NCI-H345 treated with DMSO at 0.1 percent for 48 hours (cell line): ENCODE data around the gene JKAMP.
A peak's percentile ranks its signal among the peaks of the same experiment; 100 is the strongest.
"Not testable (repeated sequence)": the region's sequence is repeated elsewhere in the genome, so short reads cannot be mapped to it uniquely, and the experiment has no call there.

ENCODE experiments used
- DNase-seq: peaks from one replicate; lab custom pipeline; 2025; ENCODE audit not compliant: unreplicated experiment; lab: John Stamatoyannopoulos, UW

JKAMP gene

GRCh38 chr14:59483819-59484638 lies at the start of gene JKAMP, which contains the start of gene L3HYPDH:
TSS of gene JKAMP (plus strand) at chr14:59484517. CDS start at chr14:59484590, 73 bp downstream.
TSS of gene L3HYPDH (minus strand) at chr14:59484408. CDS start at chr14:59484316, 92 bp downstream.
- peak; percentile 95 for DNase-seq

GRCh38 chr14:59435101-59435500 lies 49.2 kb upstream of the JKAMP start:
- no peak for DNase-seq

GRCh38 chr14:59435987-59436386 lies 48.3 kb upstream of the JKAMP start:
- DNase-seq, result no peak

- no peak for DNase-seq
Observed at GRCh38 chr14:59438195-59438647, 46.1 kb upstream of the JKAMP start.

GRCh38 chr14:59439256-59439965 lies 44.9 kb upstream of the JKAMP start:
- DNase-seq, result no peak

GRCh38 chr14:59448673-59449072 lies 35.6 kb upstream of the JKAMP start:
- not testable (repeated sequence) for DNase-seq

- DNase-seq, result no peak
Observed at GRCh38 chr14:59450716-59451115, 33.6 kb upstream of the JKAMP start.

- DNase-seq, result no peak
Observed at GRCh38 chr14:59451849-59452248, 32.5 kb upstream of the JKAMP start.

- DNase-seq, result no peak
Observed at GRCh38 chr14:59454139-59454538, 30.2 kb upstream of the JKAMP start.

GRCh38 chr14:59455411-59455810 lies 28.9 kb upstream of the JKAMP start:
- DNase-seq, result no peak

GRCh38 chr14:59458486-59458885 lies 25.8 kb upstream of the JKAMP start:
- no peak for DNase-seq

GRCh38 chr14:59460378-59460777 lies 23.9 kb upstream of the JKAMP start:
- no peak for DNase-seq

- DNase-seq, result no peak
Observed at GRCh38 chr14:59461891-59462290, 22.4 kb upstream of the JKAMP start.

- DNase-seq, result no peak
Observed at GRCh38 chr14:59463787-59464485, 20.4 kb upstream of the JKAMP start.

- peak; percentile 38 for DNase-seq
Observed at GRCh38 chr14:59464486-59465315, 19.6 kb upstream of the JKAMP start.

GRCh38 chr14:59465316-59466135 lies 18.8 kb upstream of the JKAMP start, which contains the start of gene GPR135:
TSS of gene GPR135 (minus strand) at chr14:59465380. CDS start at chr14:59465226, 154 bp downstream.
- DNase-seq, result no peak

- no peak for DNase-seq
Observed at GRCh38 chr14:59474172-59474571, 10.1 kb upstream of the JKAMP start.

GRCh38 chr14:59475709-59476108 lies 8.6 kb upstream of the JKAMP start:
- DNase-seq, result no peak

- DNase-seq, result no peak
Observed at GRCh38 chr14:59478540-59478939, 5.8 kb upstream of the JKAMP start.

- no peak for DNase-seq
Observed at GRCh38 chr14:59480166-59480565, 4.2 kb upstream of the JKAMP start.
